ENCODE measurements around the gene TP53BP1.

TP53BP1 gene

GRCh38 chr15:43489191-43489590, 3.8 kb downstream of the TP53BP1 start:
- no peak for DNase-seq (ENCODE audit: low read depth)

GRCh38 chr15:43488790-43489189, 4.2 kb downstream of the TP53BP1 start:
- DNase-seq (ENCODE audit: low read depth): no peak

GRCh38 chr15:43487271-43487895, 5.6 kb downstream of the TP53BP1 start:
- no peak for DNase-seq (ENCODE audit: low read depth)

GRCh38 chr15:43484455-43484854, 8.5 kb downstream of the TP53BP1 start:
- no peak for DNase-seq (ENCODE audit: low read depth)

GRCh38 chr15:43483297-43484128, 9.4 kb downstream of the TP53BP1 start:
- no peak for DNase-seq (ENCODE audit: low read depth)

- no peak for DNase-seq (ENCODE audit: low read depth)
Observed at GRCh38 chr15:43473885-43474284, 19.1 kb downstream of the TP53BP1 start.

- no peak for DNase-seq (ENCODE audit: low read depth)
Observed at GRCh38 chr15:43471975-43472374, 21.0 kb downstream of the TP53BP1 start.

- no peak for DNase-seq (ENCODE audit: low read depth)
Observed at GRCh38 chr15:43469867-43470266, 23.1 kb downstream of the TP53BP1 start.

- DNase-seq (ENCODE audit: low read depth): no peak
Observed at GRCh38 chr15:43465100-43465499, 27.9 kb downstream of the TP53BP1 start.

GRCh38 chr15:43463998-43464397, 29.0 kb downstream of the TP53BP1 start:
- DNase-seq (ENCODE audit: low read depth): no peak

- DNase-seq (ENCODE audit: low read depth): no peak
Observed at GRCh38 chr15:43463507-43463906, 29.4 kb downstream of the TP53BP1 start.

- DNase-seq (ENCODE audit: low read depth): no peak
Observed at GRCh38 chr15:43449981-43450380, 43.0 kb downstream of the TP53BP1 start.

GRCh38 chr15:43446344-43446743, 46.6 kb downstream of the TP53BP1 start:
- DNase-seq (ENCODE audit: low read depth): no peak

GRCh38 chr15:43441316-43441715, 51.6 kb downstream of the TP53BP1 start:
- no peak for DNase-seq (ENCODE audit: low read depth)

- no peak for DNase-seq (ENCODE audit: low read depth)
Observed at GRCh38 chr15:43440721-43441281, 52.2 kb downstream of the TP53BP1 start.

GRCh38 chr15:43439268-43439667, 53.7 kb downstream of the TP53BP1 start:
- no peak for DNase-seq (ENCODE audit: low read depth)

- no peak for DNase-seq (ENCODE audit: low read depth)
Observed at GRCh38 chr15:43436395-43436794, 56.6 kb downstream of the TP53BP1 start.

- no peak for DNase-seq (ENCODE audit: low read depth)
Observed at GRCh38 chr15:43434446-43434845, 58.5 kb downstream of the TP53BP1 start.

- no peak for DNase-seq (ENCODE audit: low read depth)
Observed at GRCh38 chr15:43433661-43434303, 59.2 kb downstream of the TP53BP1 start.

- no peak for DNase-seq (ENCODE audit: low read depth)
Observed at GRCh38 chr15:43433165-43433564, 59.8 kb downstream of the TP53BP1 start.

GRCh38 chr15:43429687-43430086, 63.3 kb downstream of the TP53BP1 start:
- no peak for DNase-seq (ENCODE audit: low read depth)

- DNase-seq (ENCODE audit: low read depth): no peak
Observed at GRCh38 chr15:43423793-43424192, 69.2 kb downstream of the TP53BP1 start.

- DNase-seq (ENCODE audit: low read depth): no peak
Observed at GRCh38 chr15:43420876-43421275, 72.1 kb downstream of the TP53BP1 start.
